Measurements from ENCODE around the gene SBF1. TPM values are rescaled to one million over a fixed set of nuclear protein-coding genes. Genes with fewer than 3 reads are reported as not detected.

Gene SBF1
- total and polyA plus RNA-seq, 4 donors, result 8.3 to 37.6 (median 16.4) TPM

DNA sequence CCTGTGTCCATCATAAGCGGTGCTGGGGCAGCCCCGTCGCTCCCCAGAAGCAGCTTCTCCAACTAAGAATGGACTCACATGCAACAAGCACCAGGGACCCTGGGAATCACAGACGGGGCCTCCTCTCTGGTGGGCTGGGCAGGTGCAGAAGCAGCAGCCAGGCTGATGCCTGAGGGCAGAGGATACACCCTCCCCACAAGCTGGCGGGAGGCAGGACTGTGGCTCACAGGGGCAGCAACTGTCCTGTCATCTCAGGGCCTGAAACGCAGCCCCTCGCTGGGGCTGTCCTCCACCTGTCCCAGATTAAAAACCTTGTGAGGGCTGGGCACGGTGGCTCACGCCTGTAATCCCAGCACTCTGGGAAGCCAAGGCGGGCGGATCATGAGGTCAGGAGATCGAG lies 3.1 kb upstream of the SBF1 start:
- DNase-seq (ENCODE audit: low spot score), result no peak
- Histone ChIP-seq H3K4me3 (ENCODE audit: low read depth in 1 of 3, low read length in 3 of 3) (no peak overlapping the region), H3K9me3 (ENCODE audit: control insufficient read depth in 4 of 4, low read length in 3 of 4) (no peaks in the 10 kb centered on the region), H3K36me3 (ENCODE audit: control insufficient read depth in 4 of 4, insufficient read depth in 3 of 4, low read depth in 1 of 4, low read length in 3 of 4) (peaks cover 0 to 1% (median 0%) of the 10 kb centered on the region in 4 donors), H3K27ac (ENCODE audit: low read depth in 1 of 2, low read length in 2 of 2) (no peak overlapping the region), H3K4me1 (ENCODE audit: control insufficient read depth in 4 of 4, insufficient read depth in 4 of 4, low read length in 3 of 4) (peaks cover 11 to 37% (median 17%) of the 10 kb centered on the region in 4 donors), H3K9ac (ENCODE audit: low read depth in 1 of 2, low read length in 2 of 2) (no peak overlapping the region), H3K27me3 (ENCODE audit: control insufficient read depth in 4 of 4, insufficient read depth in 4 of 4, low read length in 3 of 4) (no peaks in the 10 kb centered on the region)
- TF ChIP-seq YY1 (IDR thresholded peaks at IDR 0.05) (no peak), EGR1 (IDR thresholded peaks at IDR 0.05; ENCODE audit: low read depth in 2 of 2) (no peak), GABPA (IDR thresholded peaks at IDR 0.05 in 1 of 2, conservative IDR thresholded peaks at IDR 0.05 in 1 of 2) (no peak), HNF4G (IDR thresholded peaks at IDR 0.05) (no peak), RAD21 (IDR thresholded peaks at IDR 0.05) (no peak), FOXA1 (IDR thresholded peaks at IDR 0.05) (no peak), FOXA2 (IDR thresholded peaks at IDR 0.05) (no peak), JUND (IDR thresholded peaks at IDR 0.05) (no peak), NR2F2 (IDR thresholded peaks at IDR 0.05) (no peak)
- TF ChIP-seq, protein P1, sequence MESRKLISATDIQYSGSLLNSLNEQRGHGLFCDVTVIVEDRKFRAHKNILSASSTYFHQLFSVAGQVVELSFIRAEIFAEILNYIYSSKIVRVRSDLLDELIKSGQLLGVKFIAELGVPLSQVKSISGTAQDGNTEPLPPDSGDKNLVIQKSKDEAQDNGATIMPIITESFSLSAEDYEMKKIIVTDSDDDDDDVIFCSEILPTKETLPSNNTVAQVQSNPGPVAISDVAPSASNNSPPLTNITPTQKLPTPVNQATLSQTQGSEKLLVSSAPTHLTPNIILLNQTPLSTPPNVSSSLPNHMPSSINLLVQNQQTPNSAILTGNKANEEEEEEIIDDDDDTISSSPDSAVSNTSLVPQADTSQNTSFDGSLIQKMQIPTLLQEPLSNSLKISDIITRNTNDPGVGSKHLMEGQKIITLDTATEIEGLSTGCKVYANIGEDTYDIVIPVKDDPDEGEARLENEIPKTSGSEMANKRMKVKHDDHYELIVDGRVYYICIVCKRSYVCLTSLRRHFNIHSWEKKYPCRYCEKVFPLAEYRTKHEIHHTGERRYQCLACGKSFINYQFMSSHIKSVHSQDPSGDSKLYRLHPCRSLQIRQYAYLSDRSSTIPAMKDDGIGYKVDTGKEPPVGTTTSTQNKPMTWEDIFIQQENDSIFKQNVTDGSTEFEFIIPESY (IDR thresholded peaks at IDR 0.05), result no peak
- TF ChIP-seq, protein P2, sequence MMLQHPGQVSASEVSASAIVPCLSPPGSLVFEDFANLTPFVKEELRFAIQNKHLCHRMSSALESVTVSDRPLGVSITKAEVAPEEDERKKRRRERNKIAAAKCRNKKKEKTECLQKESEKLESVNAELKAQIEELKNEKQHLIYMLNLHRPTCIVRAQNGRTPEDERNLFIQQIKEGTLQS (IDR thresholded peaks at IDR 0.05), result no peak
- TF ChIP-seq, protein P3, sequence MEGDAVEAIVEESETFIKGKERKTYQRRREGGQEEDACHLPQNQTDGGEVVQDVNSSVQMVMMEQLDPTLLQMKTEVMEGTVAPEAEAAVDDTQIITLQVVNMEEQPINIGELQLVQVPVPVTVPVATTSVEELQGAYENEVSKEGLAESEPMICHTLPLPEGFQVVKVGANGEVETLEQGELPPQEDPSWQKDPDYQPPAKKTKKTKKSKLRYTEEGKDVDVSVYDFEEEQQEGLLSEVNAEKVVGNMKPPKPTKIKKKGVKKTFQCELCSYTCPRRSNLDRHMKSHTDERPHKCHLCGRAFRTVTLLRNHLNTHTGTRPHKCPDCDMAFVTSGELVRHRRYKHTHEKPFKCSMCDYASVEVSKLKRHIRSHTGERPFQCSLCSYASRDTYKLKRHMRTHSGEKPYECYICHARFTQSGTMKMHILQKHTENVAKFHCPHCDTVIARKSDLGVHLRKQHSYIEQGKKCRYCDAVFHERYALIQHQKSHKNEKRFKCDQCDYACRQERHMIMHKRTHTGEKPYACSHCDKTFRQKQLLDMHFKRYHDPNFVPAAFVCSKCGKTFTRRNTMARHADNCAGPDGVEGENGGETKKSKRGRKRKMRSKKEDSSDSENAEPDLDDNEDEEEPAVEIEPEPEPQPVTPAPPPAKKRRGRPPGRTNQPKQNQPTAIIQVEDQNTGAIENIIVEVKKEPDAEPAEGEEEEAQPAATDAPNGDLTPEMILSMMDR (IDR thresholded peaks at IDR 0.05; ENCODE audit: low read depth, low read length, missing input control), result no peak
- TF ChIP-seq, protein P4, sequence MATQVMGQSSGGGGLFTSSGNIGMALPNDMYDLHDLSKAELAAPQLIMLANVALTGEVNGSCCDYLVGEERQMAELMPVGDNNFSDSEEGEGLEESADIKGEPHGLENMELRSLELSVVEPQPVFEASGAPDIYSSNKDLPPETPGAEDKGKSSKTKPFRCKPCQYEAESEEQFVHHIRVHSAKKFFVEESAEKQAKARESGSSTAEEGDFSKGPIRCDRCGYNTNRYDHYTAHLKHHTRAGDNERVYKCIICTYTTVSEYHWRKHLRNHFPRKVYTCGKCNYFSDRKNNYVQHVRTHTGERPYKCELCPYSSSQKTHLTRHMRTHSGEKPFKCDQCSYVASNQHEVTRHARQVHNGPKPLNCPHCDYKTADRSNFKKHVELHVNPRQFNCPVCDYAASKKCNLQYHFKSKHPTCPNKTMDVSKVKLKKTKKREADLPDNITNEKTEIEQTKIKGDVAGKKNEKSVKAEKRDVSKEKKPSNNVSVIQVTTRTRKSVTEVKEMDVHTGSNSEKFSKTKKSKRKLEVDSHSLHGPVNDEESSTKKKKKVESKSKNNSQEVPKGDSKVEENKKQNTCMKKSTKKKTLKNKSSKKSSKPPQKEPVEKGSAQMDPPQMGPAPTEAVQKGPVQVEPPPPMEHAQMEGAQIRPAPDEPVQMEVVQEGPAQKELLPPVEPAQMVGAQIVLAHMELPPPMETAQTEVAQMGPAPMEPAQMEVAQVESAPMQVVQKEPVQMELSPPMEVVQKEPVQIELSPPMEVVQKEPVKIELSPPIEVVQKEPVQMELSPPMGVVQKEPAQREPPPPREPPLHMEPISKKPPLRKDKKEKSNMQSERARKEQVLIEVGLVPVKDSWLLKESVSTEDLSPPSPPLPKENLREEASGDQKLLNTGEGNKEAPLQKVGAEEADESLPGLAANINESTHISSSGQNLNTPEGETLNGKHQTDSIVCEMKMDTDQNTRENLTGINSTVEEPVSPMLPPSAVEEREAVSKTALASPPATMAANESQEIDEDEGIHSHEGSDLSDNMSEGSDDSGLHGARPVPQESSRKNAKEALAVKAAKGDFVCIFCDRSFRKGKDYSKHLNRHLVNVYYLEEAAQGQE (IDR thresholded peaks at IDR 0.05), result no peak
- 95% methylated on average over 12 of the region's 12 CpGs for WGBS

DNA sequence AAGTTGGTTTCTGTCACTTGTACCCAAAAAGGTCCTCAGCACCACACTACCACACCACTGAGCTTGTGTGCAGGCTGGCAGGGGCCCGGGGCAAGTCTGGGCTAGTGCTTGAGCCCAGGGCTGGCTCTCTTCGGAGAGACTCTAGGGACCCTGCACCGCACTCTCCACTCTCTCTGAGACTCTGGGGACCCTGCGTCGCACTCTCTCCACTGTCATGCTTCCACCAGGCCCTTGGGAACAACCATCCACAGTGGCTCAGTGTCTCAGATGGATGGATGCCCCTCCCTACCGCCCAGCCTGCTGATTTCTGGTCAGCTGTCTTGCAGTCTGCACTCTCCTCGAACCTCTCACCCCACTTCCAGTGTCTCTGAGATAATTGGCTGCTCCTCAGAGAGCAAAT lies 2.0 kb upstream of the SBF1 start:
- peaks cover 9 to 39% (median 21%) of the 10 kb centered on the region in 4 donors for H3K4me1 ChIP-seq (ENCODE audit: control insufficient read depth in 4 of 4, insufficient read depth in 4 of 4, low read length in 3 of 4)
- H3K9me3 ChIP-seq (ENCODE audit: control insufficient read depth in 4 of 4, low read length in 3 of 4), result no peaks in the 10 kb centered on the region
- no peak for DNase-seq (ENCODE audit: low spot score)
- H3K27me3 ChIP-seq (ENCODE audit: control insufficient read depth in 4 of 4, insufficient read depth in 4 of 4, low read length in 3 of 4), result no peaks in the 10 kb centered on the region
- no peak overlapping the region for H3K27ac ChIP-seq (ENCODE audit: low read depth in 1 of 2, low read length in 2 of 2)
- WGBS, result 88% methylated on average over 7 of the region's 7 CpGs
- H3K36me3 ChIP-seq (ENCODE audit: control insufficient read depth in 4 of 4, insufficient read depth in 3 of 4, low read depth in 1 of 4, low read length in 3 of 4), result peaks cover 0 to 1% (median 0%) of the 10 kb centered on the region in 4 donors
- no peak overlapping the region for H3K4me3 ChIP-seq (ENCODE audit: low read depth in 1 of 3, low read length in 3 of 3)
- no peak overlapping the region for H3K9ac ChIP-seq (ENCODE audit: low read depth in 1 of 2, low read length in 2 of 2)
- TF ChIP-seq HNF4G (IDR thresholded peaks at IDR 0.05) (no peak), GABPA (IDR thresholded peaks at IDR 0.05 in 1 of 2, conservative IDR thresholded peaks at IDR 0.05 in 1 of 2) (no peak), YY1 (IDR thresholded peaks at IDR 0.05) (no peak), TAF1 (conservative IDR thresholded peaks at IDR 0.05) (no peak), JUND (IDR thresholded peaks at IDR 0.05) (no peak), NR2F2 (IDR thresholded peaks at IDR 0.05) (no peak), RAD21 (IDR thresholded peaks at IDR 0.05) (no peak)
- TF ChIP-seq, protein P4 (IDR thresholded peaks at IDR 0.05), result no peak
- TF ChIP-seq, protein P2 (IDR thresholded peaks at IDR 0.05), result no peak
- TF ChIP-seq, protein P1 (IDR thresholded peaks at IDR 0.05), result no peak
- TF ChIP-seq, protein P3 (IDR thresholded peaks at IDR 0.05; ENCODE audit: low read depth, low read length, missing input control), result no peak
